Ovary (tissue), 3 donors: ENCODE data around the gene SRGAP3.

Experiments
- EP300 ChIP-seq: sonication (generic); formaldehyde crosslinking; IDR thresholded peaks from one replicate; pipeline ENCODE4 v1.6.1; 2017; ENCODE audit warnings: antibody characterized with exemption
- POLR2A ChIP-seq: fragments of 450-650 bp; IDR thresholded peaks from one replicate; pipeline ENCODE4 v1.6.1; 2017; ENCODE audit warnings: antibody characterized with exemption, mild to moderate bottlenecking, moderate library complexity
- TF ChIP-seq, protein P1 (sequence below), 3 donors: fragments of 450-650 bp in 2 of 3; fragments of 200-600 bp in 1 of 3; IDR thresholded peaks; one replicate each; pipeline versions ENCODE4 v1.5.1 to v1.8.0; 2016 to 2022; ENCODE audit warnings: antibody characterized with exemption in 3 of 3, mild to moderate bottlenecking in 1 of 3
- donor health status: DM: no; HTN: no; CAD: no.

GRCh38 chr3:8942115-8942514, 307.3 kb downstream of the SRGAP3 start:
- TF ChIP-seq, protein P1, sequence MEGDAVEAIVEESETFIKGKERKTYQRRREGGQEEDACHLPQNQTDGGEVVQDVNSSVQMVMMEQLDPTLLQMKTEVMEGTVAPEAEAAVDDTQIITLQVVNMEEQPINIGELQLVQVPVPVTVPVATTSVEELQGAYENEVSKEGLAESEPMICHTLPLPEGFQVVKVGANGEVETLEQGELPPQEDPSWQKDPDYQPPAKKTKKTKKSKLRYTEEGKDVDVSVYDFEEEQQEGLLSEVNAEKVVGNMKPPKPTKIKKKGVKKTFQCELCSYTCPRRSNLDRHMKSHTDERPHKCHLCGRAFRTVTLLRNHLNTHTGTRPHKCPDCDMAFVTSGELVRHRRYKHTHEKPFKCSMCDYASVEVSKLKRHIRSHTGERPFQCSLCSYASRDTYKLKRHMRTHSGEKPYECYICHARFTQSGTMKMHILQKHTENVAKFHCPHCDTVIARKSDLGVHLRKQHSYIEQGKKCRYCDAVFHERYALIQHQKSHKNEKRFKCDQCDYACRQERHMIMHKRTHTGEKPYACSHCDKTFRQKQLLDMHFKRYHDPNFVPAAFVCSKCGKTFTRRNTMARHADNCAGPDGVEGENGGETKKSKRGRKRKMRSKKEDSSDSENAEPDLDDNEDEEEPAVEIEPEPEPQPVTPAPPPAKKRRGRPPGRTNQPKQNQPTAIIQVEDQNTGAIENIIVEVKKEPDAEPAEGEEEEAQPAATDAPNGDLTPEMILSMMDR (IDR thresholded peaks at IDR 0.05), result no peak
- TF ChIP-seq POLR2A (no peak), EP300 (no peak)
